Measurements from ENCODE around the gene SCUBE2. TPM values are rescaled to one million over a fixed set of nuclear protein-coding genes. Genes with fewer than 3 reads are reported as not detected.

Gene SCUBE2
- total RNA-seq, 1 donor from 2014 or later, result 0.99 TPM

GRCh38 chr11:9047964-9048523 lies 43.4 kb downstream of the SCUBE2 start:
- no peak for DNase-seq (ENCODE audit: low read depth in 2 of 2)

DNA sequence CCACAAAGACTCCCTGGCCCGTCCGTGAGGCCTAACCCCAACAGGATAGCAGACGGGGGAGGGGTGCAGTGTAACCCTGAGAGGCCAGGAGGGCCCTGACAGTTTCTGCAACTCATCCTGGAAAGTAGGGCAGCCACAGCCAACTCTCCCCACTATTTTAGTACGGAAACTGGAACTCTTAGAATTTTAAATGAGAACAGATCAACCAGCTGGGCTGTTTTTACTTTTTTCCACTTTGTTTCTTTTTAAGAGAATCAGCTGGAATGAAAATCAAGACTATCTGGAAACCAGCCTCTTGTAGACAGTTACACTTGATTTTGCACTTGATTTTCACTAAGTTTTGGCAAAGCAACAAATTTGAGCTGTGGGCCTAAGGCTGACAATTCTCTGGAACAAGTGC lies 44.9 kb downstream of the SCUBE2 start:
- no peak for DNase-seq (ENCODE audit: low read depth in 2 of 2)

GRCh38 chr11:9042488-9042887 lies 48.9 kb downstream of the SCUBE2 start:
- no peak for DNase-seq (ENCODE audit: low read depth in 2 of 2)

DNA sequence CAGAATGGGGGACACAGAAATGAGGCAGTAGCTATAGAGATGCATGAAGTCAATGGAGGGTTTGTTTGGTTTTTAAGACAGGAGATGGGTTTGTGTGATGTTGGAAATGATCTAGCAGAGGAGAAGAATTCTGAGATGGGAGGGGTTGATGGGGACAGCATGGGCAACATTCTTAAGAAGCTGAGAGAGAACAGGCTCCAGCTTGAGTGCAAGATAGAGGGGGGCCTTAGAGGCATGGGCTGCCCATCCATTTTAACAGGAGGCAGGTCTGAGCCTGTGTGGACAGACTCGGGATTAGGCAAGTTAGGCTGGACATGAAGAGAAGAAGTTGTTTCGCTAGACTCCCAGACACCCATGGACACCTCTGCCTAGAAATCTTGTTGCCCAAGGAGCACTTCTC lies 49.7 kb downstream of the SCUBE2 start:
- DNase-seq (ENCODE audit: low read depth in 2 of 2), result no peak

GRCh38 chr11:9040410-9040809 lies 51.0 kb downstream of the SCUBE2 start:
- DNase-seq (ENCODE audit: low read depth in 2 of 2), result no peak

DNA sequence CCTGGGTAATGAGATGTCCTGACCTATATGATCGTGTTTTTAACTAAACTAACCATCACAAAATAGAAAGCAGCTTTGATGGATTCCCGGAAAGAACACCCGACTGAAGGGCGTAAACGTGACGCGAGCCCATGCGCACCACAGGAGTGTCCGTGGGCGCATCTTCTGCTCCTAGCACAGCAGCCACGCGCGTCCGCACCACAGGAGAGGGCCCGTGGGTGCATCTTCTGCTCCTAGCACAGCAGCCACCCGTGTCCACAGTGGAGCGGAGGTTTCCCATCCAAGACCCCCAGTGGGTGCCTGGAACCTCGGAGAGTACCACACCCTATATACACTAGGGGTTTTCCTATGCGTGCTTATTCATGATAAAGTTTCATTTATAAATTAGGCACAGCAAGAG lies 51.5 kb downstream of the SCUBE2 start:
- no peak for DNase-seq (ENCODE audit: low read depth in 2 of 2)

GRCh38 chr11:9039198-9039597 lies 52.2 kb downstream of the SCUBE2 start:
- DNase-seq (ENCODE audit: low read depth in 2 of 2), result no peak

GRCh38 chr11:9038541-9038940 lies 52.9 kb downstream of the SCUBE2 start:
- no peak for DNase-seq (ENCODE audit: low read depth in 2 of 2)

DNA sequence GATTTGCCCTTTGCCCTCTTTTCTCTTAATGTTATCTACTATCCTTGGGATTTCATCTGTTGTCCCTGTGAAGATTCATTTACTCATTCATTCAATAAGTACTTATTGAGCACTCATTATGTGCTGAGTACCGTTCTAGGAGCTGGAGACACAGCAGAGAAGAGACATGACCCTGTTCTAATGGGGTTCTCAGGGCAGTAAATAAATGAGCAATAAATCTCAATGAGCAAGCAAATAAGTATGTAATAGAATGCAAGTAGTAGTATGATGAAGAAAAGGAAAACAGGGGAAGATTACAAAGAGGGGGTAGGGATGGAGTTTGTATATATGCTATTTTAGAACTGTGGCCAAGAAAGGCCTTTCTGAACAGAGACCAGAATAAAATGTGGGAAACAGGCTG lies 53.4 kb downstream of the SCUBE2 start:
- DNase-seq (ENCODE audit: low read depth in 2 of 2), result no peak

- no peak for DNase-seq (ENCODE audit: low read depth in 2 of 2)
Observed at GRCh38 chr11:9037046-9037780, 54.2 kb downstream of the SCUBE2 start.

GRCh38 chr11:9030601-9031000 lies 60.8 kb downstream of the SCUBE2 start:
- DNase-seq (ENCODE audit: low read depth in 2 of 2), result no peak

- no peak for DNase-seq (ENCODE audit: low read depth in 2 of 2)
Observed at GRCh38 chr11:9029422-9029821, 62.0 kb downstream of the SCUBE2 start.

DNA sequence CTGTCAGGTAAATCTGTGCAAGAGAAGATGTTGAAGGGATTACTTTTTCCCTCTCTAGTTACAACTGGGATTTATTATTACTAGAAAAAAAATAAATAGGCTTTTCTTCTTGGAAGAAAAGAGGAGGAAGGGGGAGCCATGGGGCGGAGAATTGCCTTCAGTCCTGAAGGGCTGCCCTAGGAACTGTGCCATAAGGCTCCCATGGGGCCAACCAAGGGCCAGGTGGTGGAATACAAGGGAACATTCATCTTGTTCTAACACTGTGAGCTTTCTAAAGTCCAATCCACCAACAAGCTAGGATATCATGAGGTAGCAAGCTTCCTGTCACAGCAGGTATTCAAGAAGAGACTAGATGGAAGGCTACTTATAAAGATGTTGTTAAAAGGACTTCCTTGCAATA lies 62.8 kb downstream of the SCUBE2 start:
- DNase-seq (ENCODE audit: low read depth in 2 of 2), result no peak

DNA sequence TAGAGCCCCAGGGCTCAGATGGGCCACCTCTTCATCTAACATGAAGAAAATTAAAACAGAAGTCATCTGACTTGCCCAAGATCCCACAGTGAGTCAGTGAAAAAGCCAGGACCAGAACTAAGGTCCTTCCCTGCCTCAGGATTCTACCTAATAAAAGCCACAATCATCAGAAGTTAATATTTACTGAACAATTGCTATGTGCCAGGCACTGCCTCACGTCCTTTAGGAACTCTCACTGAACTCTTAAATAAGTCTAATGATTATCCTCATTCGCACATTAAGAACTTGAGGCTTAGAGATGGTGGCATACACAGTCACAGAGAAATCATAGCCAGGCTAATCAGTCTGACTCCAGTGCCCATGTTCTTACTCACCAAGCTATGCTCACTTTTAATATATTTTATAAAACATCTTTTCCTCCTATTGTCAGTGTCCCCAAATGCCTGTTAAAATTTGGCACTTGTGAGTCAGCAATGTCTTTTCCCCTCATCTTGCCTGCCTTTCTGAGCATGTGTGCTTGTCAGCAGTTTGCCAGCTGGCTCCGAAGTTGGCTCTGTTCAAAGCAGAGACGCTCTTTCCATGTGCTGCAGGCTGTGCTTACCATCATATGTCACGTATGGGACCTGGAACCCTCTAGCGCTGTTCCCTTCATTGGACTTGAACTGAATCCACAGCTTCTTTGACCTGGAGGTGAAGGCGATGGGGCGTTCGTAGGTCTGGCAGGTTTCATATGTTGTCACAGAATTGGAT lies 66.1 kb downstream of the SCUBE2 start:
- DNase-seq (ENCODE audit: low read depth in 2 of 2), result no peak

DNA sequence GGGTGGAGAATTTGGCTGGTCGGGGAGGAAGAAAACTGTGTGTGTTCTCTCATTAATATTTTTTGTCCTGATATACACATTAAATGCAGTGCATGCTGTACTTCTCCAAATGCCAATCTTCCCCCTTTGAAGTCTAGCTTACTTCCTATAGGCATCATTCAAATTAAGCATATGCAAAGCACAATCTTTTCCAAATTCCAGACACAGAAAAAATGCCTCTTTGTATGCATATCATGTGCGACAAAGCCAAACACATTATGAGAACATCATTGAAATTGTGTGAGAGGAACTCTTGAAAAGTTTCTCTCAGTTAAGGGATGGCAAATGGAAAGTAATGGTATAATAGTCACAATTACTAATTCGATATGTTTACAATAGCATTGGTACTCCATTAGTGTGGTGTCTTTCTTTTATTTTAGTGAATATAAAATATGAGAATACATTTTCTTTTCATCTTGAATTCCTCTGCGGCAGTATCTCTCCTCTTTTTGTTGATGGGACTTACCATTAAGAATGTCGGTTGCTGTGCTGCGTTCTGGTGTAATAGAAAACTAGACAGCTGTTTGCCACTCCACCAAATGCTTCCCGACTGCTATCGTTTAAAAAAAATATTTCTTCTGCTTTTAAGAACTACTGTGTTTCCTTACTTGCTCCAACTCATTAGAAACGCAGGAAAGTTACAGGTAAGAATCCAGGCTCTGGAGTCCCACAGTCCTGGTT lies 68.3 kb downstream of the SCUBE2 start:
- DNase-seq (ENCODE audit: low read depth in 2 of 2), result no peak

- no peak for DNase-seq (ENCODE audit: low read depth in 2 of 2)
Observed at GRCh38 chr11:9020916-9021315, 70.5 kb downstream of the SCUBE2 start.

- no peak for DNase-seq (ENCODE audit: low read depth in 2 of 2)
Observed at GRCh38 chr11:9019861-9020260, 71.5 kb downstream of the SCUBE2 start.

- no peak for DNase-seq (ENCODE audit: low read depth in 2 of 2)
Observed at GRCh38 chr11:9017773-9018172, 73.6 kb downstream of the SCUBE2 start.

DNA sequence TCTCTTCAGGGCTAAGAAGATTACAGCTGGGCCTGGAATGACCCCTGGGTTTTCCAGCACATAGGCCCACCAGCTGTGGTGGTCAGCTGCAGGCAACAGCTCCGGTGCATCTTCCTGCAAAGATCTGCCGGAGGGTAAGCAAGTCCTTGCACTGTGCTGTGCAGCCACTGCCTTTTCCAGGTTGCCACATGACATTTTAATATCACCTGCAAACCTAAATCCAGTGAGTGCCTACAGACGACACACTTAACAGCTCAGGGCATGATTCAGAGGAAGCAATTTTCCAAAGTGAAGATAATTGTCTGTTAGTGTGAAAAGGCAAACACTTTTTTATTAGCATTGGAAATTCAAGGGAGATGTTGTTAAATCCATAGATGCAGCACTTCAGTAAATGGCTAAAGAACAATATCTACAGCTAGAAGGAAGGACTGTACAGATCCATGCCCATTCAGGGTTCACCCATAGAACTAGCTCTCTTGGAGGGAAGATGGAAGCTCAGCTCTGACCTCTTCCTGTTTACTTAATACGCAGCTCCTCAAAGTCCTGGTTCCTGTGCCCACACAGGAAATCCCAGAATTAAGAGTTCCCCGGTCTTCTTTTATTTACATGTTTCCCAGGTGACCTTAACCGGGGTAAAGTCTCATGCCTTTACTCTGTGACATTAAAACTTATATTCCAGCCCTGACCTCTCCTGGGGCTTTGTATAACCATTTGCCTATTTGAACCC lies 74.3 kb downstream of the SCUBE2 start:
- peak; percentile 12 to 75 for DNase-seq (ENCODE audit: low read depth in 2 of 2)

- DNase-seq (ENCODE audit: low read depth in 2 of 2), result peak; percentile 86 to 89
Observed at GRCh38 chr11:9015677-9016076, 75.7 kb downstream of the SCUBE2 start.

DNA sequence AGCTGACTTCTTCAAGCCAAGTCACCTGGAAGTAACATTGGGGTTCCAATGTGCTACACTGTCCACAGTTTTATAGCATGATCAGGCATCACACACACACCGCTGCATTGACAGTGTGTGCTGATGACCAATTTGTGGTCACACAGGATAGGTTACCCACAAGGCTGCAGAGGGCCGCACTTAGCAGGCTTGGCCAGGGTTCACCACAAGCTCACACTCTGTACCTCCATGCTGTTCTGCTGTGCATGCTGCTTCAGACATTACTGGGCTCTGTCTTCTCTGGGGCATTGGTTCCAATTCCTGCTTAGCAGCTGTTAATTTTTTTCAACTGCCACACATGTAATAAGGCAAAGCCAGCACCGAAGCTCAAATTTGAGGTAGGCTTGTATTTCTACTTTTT lies 76.6 kb downstream of the SCUBE2 start:
- no peak for DNase-seq (ENCODE audit: low read depth in 2 of 2)

DNA sequence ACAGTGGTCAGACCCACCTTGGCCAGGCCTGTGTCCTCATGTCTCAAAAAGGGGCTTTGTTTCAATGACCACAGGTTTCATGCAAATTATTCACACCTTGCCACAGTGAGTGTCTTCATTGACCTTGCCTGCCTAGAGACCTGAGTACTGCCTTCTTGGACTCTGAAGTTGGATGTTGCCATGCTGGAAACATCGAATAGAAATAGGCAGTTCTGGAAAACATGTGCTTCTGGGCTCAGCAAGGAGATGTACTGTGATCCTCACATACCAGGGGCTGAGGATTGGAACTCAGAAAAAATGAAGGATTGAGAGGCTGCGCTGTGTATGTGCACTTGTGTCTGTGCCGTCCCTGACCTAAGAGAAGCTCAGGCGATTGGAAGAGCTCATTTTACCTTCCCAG lies 78.0 kb downstream of the SCUBE2 start:
- no peak for DNase-seq (ENCODE audit: low read depth in 2 of 2)
